ENCODE measurements around the gene KCTD16.

GRCh38 chr5:144195448-144195847, 24.8 kb downstream of the KCTD16 start:
- TF ChIP-seq POLR2A (IDR thresholded peaks at IDR 0.05) (no peak), CTCF (IDR thresholded peaks at IDR 0.05) (no peak), POLR2AphosphoS5 (IDR thresholded peaks at IDR 0.05) (no peak)

Measured in prostate gland (tissue), 2 donors.